Measurements from ENCODE around the gene TCF25. TPM values are rescaled to one million over a fixed set of nuclear protein-coding genes. Genes with fewer than 3 reads are reported as not detected.

Gene TCF25
- total RNA-seq, 4 donors from 2014 or later: 60.3 to 221 (median 126) TPM

GRCh38 chr16:89880477-89881367 lies 7.3 kb downstream of the TCF25 start:
- no peaks in the 10 kb centered on the region for H3K36me3 ChIP-seq
- H3K4me1 ChIP-seq: no peaks in the 10 kb centered on the region
- no peak for DNase-seq
- no peaks in the 10 kb centered on the region for H3K27me3 ChIP-seq
- H3K4me3 ChIP-seq: no peak overlapping the region
- no peaks in the 10 kb centered on the region for H3K9me3 ChIP-seq
- H3K27ac ChIP-seq: no peak overlapping the region
- TF ChIP-seq CTCF (IDR thresholded peaks at IDR 0.05): no peak
- no peak for TF ChIP-seq POLR2A (IDR thresholded peaks at IDR 0.05)
- intact Hi-C loops (cut with DNase I; ENCODE audit: low total_unique reads): no loop called here

GRCh38 chr16:89881368-89881730 lies 8.0 kb downstream of the TCF25 start:
- H3K27me3 ChIP-seq: no peaks in the 10 kb centered on the region
- no peak for TF ChIP-seq CTCF (IDR thresholded peaks at IDR 0.05)
- TF ChIP-seq POLR2A (IDR thresholded peaks at IDR 0.05): no peak
- no peaks in the 10 kb centered on the region for H3K4me1 ChIP-seq
- H3K9me3 ChIP-seq: no peaks in the 10 kb centered on the region
- no peak overlapping the region for H3K4me3 ChIP-seq
- H3K36me3 ChIP-seq: no peaks in the 10 kb centered on the region
- no peak for DNase-seq
- H3K27ac ChIP-seq: no peak overlapping the region
- intact Hi-C loops (cut with DNase I; ENCODE audit: low total_unique reads): no loop called here

- no peaks in the 10 kb centered on the region for H3K27me3 ChIP-seq
- TF ChIP-seq POLR2A (IDR thresholded peaks at IDR 0.05) (no peak), CTCF (IDR thresholded peaks at IDR 0.05) (no peak)
- H3K4me1 ChIP-seq: no peaks in the 10 kb centered on the region
- H3K27ac ChIP-seq: no peak overlapping the region
- intact Hi-C loops (cut with DNase I; ENCODE audit: low total_unique reads): no loop called here
- H3K36me3 ChIP-seq: no peaks in the 10 kb centered on the region
- DNase-seq: no peak
- H3K4me3 ChIP-seq: no peak overlapping the region
- H3K9me3 ChIP-seq: no peaks in the 10 kb centered on the region
Measured at GRCh38 chr16:89883346-89884040, 10.1 kb downstream of the TCF25 start.

- Histone ChIP-seq H3K4me3 (no peak overlapping the region), H3K9me3 (no peaks in the 10 kb centered on the region), H3K36me3 (no peaks in the 10 kb centered on the region), H3K27ac (no peak overlapping the region), H3K4me1 (no peaks in the 10 kb centered on the region), H3K27me3 (no peaks in the 10 kb centered on the region)
- TF ChIP-seq CTCF (IDR thresholded peaks at IDR 0.05) (no peak), POLR2A (IDR thresholded peaks at IDR 0.05) (no peak)
- intact Hi-C loops (cut with DNase I; ENCODE audit: low total_unique reads): no loop called here
- DNase-seq: no peak
Measured at GRCh38 chr16:89884041-89884421, 10.6 kb downstream of the TCF25 start.

GRCh38 chr16:89887243-89887642 lies 13.9 kb downstream of the TCF25 start:
- Histone ChIP-seq H3K4me3 (no peak overlapping the region), H3K36me3 (no peaks in the 10 kb centered on the region), H3K27ac (no peak overlapping the region), H3K9me3 (no peaks in the 10 kb centered on the region), H3K4me1 (no peaks in the 10 kb centered on the region), H3K27me3 (no peaks in the 10 kb centered on the region)
- intact Hi-C loops (cut with DNase I; ENCODE audit: low total_unique reads): no loop called here
- TF ChIP-seq POLR2A (IDR thresholded peaks at IDR 0.05): no peak
- TF ChIP-seq CTCF (IDR thresholded peaks at IDR 0.05): no peak
- no peak for DNase-seq

All from uterus (tissue), 4 donors.